Suprapubic skin (tissue), 4 donors: ENCODE results near the gene IHH. TPM values are rescaled to one million over a fixed set of nuclear protein-coding genes. Genes with fewer than 3 reads are reported as not detected.

Experiments
- DNase-seq, 2 donors: peaks; one replicate each; pipeline ENCODE4 v3.0.0-alpha.2; 2019; ENCODE audit warnings: low spot score in 2 of 2
- H3K27ac ChIP-seq: fragments of 200-600 bp; sonication (generic); one replicate; pipeline ENCODE4 v1.5.1; 2019
- H3K27me3 ChIP-seq: fragments of 200-600 bp; sonication (generic); one replicate; pipeline ENCODE4 v1.5.1; 2019
- H3K36me3 ChIP-seq: fragments of 200-600 bp; sonication (generic); one replicate; pipeline ENCODE4 v1.5.1; 2019
- H3K4me1 ChIP-seq: fragments of 200-600 bp; sonication (generic); one replicate; pipeline ENCODE4 v1.5.1; 2019
- H3K4me3 ChIP-seq: fragments of 200-600 bp; sonication (generic); one replicate; pipeline ENCODE4 v1.5.1; 2019; ENCODE audit warnings: mild to moderate bottlenecking
- H3K9me3 ChIP-seq: fragments of 200-600 bp; sonication (generic); one replicate; pipeline ENCODE4 v1.5.1; 2019
- EP300 ChIP-seq: sonication (generic); formaldehyde crosslinking; IDR thresholded peaks from one replicate; pipeline ENCODE4 v1.6.1; 2017; ENCODE audit warnings: antibody characterized with exemption
- POLR2A ChIP-seq, 2 donors: fragments of 450-650 bp; IDR thresholded peaks; one replicate each; pipeline ENCODE4 v1.6.1; 2017; ENCODE audit warnings: antibody characterized with exemption in 2 of 2, mild to moderate bottlenecking in 2 of 2, moderate library complexity in 2 of 2
- POLR2AphosphoS5 ChIP-seq, 3 donors: sonication (generic); formaldehyde crosslinking; IDR thresholded peaks; one replicate each; pipeline ENCODE4 v1.6.1; 2017; ENCODE audit warnings: antibody characterized with exemption in 3 of 3
- WGBS: methylation state at CpG from one replicate; pipeline ENCODE4 v1.1.5; 2018; 5-methylcytosine and 5-hydroxymethylcytosine counted together
- total RNA-seq, 4 donors: library from RNA; depleted of rRNA; stranded (reverse); fragments of >200 nt; gene quantifications; one replicate each; pipeline ENCODE4 v1.1.0, GENCODE V29; 2016
- TF ChIP-seq, protein P1 (sequence below), 2 donors: fragments of 200-600 bp in 1 of 2; fragments of 450-650 bp in 1 of 2; sonication (generic) in 1 of 2; IDR thresholded peaks; one replicate each; pipeline ENCODE4 v1.5.1; 2016 to 2019; ENCODE audit warnings: antibody characterized with exemption in 2 of 2, mild to moderate bottlenecking in 1 of 2, moderate library complexity in 1 of 2

Gene IHH
- total RNA-seq, 4 donors from 2014 or later: 0.23 to 0.30 TPM; not detected in 2

DNA sequence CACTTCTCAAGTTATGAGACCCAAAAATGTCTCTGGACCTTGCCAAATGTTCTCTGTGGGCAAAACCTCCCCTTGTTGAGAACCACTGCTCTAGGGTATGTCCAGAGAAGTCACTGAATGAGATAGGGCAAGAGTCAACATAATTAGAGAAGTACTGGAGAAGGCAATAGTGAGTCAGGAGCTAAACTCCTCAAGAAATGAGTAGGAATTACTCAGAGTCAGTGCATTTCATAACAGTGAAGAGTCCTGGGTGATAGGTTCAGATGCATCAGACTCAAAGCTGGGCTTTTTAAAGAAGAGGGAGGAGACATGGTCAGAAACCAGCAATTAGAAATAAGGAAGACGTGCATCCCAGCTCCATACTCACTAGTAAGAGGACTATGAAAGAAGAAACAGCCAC is 38.6 kb upstream of the IHH start:
- H3K9me3 ChIP-seq: no peaks in the 10 kb centered on the region
- no peaks in the 10 kb centered on the region for H3K36me3 ChIP-seq
- TF ChIP-seq POLR2AphosphoS5 (IDR thresholded peaks at IDR 0.05): no peak
- no peak for TF ChIP-seq EP300
- TF ChIP-seq POLR2A (IDR thresholded peaks at IDR 0.05): no peak
- TF ChIP-seq, protein P1, sequence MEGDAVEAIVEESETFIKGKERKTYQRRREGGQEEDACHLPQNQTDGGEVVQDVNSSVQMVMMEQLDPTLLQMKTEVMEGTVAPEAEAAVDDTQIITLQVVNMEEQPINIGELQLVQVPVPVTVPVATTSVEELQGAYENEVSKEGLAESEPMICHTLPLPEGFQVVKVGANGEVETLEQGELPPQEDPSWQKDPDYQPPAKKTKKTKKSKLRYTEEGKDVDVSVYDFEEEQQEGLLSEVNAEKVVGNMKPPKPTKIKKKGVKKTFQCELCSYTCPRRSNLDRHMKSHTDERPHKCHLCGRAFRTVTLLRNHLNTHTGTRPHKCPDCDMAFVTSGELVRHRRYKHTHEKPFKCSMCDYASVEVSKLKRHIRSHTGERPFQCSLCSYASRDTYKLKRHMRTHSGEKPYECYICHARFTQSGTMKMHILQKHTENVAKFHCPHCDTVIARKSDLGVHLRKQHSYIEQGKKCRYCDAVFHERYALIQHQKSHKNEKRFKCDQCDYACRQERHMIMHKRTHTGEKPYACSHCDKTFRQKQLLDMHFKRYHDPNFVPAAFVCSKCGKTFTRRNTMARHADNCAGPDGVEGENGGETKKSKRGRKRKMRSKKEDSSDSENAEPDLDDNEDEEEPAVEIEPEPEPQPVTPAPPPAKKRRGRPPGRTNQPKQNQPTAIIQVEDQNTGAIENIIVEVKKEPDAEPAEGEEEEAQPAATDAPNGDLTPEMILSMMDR (IDR thresholded peaks at IDR 0.05): no peak
- H3K27me3 ChIP-seq: no peaks in the 10 kb centered on the region
- 100% methylated on average over 1 of the region's 1 CpG for WGBS
- H3K27ac ChIP-seq: no peak overlapping the region
- no peak overlapping the region for H3K4me3 ChIP-seq
- no peak for DNase-seq
- no peaks in the 10 kb centered on the region for H3K4me1 ChIP-seq

DNA sequence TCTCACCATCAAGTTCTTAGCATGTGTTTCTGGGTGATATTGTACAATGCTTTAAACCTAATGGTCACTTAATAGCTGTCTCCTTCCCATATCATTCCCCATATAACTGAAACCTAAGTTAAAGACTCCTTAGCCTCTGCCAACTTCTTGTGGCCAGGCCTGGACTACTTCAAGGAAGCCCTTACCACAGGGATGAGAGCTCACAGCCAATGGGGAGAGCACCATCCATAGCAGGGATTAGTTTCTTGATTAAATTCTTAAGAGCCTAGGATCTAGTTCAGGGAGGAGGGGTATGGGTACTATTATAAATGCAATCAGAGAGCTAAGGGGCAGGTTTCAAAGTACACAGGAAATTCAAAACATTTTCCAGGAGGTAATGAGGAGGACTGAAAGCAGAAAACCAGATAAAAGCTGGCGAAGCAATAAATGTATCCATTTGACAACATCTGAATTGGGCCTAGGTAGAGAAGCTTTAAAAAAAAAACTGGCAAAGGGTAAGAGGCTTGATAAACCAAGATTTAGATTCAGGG is 34.8 kb upstream of the IHH start:
- no peak for TF ChIP-seq POLR2A (IDR thresholded peaks at IDR 0.05)
- no peak for TF ChIP-seq POLR2AphosphoS5 (IDR thresholded peaks at IDR 0.05)
- no peak for TF ChIP-seq EP300
- TF ChIP-seq, protein P1 (IDR thresholded peaks at IDR 0.05): no peak
- DNase-seq: no peak
- Histone ChIP-seq H3K36me3 (no peaks in the 10 kb centered on the region), H3K27ac (no peak overlapping the region), H3K4me3 (no peak overlapping the region), H3K4me1 (no peaks in the 10 kb centered on the region), H3K27me3 (no peaks in the 10 kb centered on the region), H3K9me3 (no peaks in the 10 kb centered on the region)
- 89% methylated on average over 1 of the region's 1 CpG for WGBS

DNA sequence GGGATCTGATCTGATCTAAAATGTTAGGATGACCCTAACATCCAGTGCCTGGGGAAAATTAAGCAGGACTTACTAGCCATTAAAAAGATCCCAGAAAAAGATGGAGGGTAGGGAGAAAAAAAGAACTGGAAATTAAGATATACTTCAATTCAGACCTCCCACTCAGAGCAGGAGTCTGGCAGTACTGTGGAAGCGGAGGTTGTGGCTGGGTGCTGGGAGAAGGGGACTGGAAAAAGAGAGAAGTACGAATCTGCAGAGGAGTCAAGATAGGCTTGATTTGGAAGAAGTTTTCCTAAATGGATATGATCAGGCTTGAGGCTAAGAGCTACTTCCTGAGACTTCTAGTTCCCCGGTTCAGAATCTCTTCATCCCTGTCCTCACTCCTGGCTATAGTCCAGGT is 33.5 kb upstream of the IHH start:
- no peaks in the 10 kb centered on the region for H3K9me3 ChIP-seq
- WGBS: 80% methylated on average over 3 of the region's 3 CpGs
- no peak for DNase-seq
- no peak overlapping the region for H3K4me3 ChIP-seq
- H3K4me1 ChIP-seq: no peaks in the 10 kb centered on the region
- no peaks in the 10 kb centered on the region for H3K36me3 ChIP-seq
- no peak for TF ChIP-seq POLR2A (IDR thresholded peaks at IDR 0.05)
- TF ChIP-seq EP300: no peak
- no peak for TF ChIP-seq POLR2AphosphoS5 (IDR thresholded peaks at IDR 0.05)
- TF ChIP-seq, protein P1 (IDR thresholded peaks at IDR 0.05): no peak
- no peak overlapping the region for H3K27ac ChIP-seq
- H3K27me3 ChIP-seq: no peaks in the 10 kb centered on the region

DNA sequence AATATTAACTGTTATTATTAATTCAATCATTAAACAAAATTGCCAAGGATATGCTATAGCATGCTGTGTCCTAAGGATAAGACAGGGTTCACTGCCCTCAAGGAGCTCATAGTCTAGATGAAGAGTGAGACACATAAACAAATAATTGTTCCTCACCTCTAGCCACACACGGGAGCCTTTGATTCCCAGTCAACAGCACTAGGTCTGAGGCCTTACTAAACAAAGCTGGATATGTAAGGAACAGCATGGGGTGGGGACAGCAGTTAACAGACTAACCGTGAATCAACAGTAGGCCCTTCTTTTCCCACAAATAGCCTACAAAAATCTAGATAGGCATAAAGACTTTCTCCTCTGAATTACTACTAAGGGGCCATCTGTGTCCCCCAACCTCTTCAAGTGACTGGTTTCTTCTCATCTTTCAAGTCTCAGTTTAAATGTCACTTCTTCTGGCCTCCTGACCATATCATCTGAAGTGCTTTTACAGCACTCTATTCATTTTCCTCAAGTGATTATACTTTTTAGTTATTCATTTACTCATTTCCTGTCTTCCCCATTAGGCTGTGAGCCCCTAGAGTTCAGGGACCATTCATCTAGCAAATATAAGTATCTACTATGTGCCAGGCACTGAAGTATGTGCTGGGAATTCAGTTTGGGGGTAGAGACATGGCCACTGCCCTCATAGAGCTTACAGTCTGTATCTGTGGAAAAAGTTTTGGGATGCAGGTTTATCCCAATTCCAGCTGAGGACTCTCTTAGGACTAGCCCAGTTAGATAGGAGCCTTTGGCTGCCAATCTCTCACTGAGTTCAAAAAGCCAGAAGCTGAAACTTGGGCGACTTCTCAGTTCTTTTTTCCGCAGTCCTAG is 29.9 kb upstream of the IHH start:
- WGBS: 84% methylated on average over 4 of the region's 4 CpGs
- DNase-seq: no peak

DNA sequence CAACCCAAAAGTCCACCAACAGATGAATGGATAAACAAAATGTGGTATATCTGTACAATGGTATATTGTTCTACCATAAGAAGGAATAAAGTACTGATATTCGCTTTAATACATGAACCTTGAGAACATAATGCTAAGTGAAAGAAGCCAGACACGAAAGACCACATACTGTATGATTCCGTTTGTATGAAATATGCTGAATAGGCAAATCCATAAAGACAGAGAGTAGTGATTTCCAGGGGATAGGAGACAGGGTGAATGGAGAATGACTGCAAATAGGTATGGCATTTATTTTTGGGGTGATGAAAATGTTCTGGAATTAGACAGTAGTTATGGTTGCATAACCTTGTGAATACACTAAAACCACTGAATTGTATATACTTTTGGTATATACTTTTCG is 28.6 kb upstream of the IHH start:
- Histone ChIP-seq H3K4me3 (no peak overlapping the region), H3K36me3 (no peaks in the 10 kb centered on the region), H3K27ac (no peak overlapping the region), H3K4me1 (no peaks in the 10 kb centered on the region), H3K9me3 (no peaks in the 10 kb centered on the region), H3K27me3 (no peaks in the 10 kb centered on the region)
- TF ChIP-seq, protein P1 (IDR thresholded peaks at IDR 0.05): no peak
- TF ChIP-seq EP300: no peak
- TF ChIP-seq POLR2AphosphoS5 (IDR thresholded peaks at IDR 0.05): no peak
- TF ChIP-seq POLR2A (IDR thresholded peaks at IDR 0.05): no peak
- DNase-seq: no peak
- WGBS: 95% methylated on average over 4 of the region's 4 CpGs

More for the DNA sequence above, 29.9 kb upstream of the IHH start:
- H3K9me3 ChIP-seq: no peaks in the 10 kb centered on the region
- H3K4me1 ChIP-seq: no peaks in the 10 kb centered on the region
- no peak overlapping the region for H3K4me3 ChIP-seq
- no peak overlapping the region for H3K27ac ChIP-seq
- no peaks in the 10 kb centered on the region for H3K27me3 ChIP-seq
- H3K36me3 ChIP-seq: no peaks in the 10 kb centered on the region
- TF ChIP-seq, protein P1 (IDR thresholded peaks at IDR 0.05): no peak
- TF ChIP-seq POLR2AphosphoS5 (IDR thresholded peaks at IDR 0.05) (no peak), POLR2A (IDR thresholded peaks at IDR 0.05) (no peak), EP300 (no peak)
